HepG2 (cell line): Measurements from ENCODE around the gene FOXI3. TPM values are rescaled to one million over a fixed set of nuclear protein-coding genes. Genes with fewer than 3 reads are reported as not detected.

Experiments used
- ATAC-seq: fragments of 200-7000 bp; cut with Tn5 transposase; 3 replicates; pipeline ENCODE4 v1.9.1; 2020; ENCODE audit warnings: mild to moderate bottlenecking, moderate library complexity
- BruUV-seq: library from RNA; stranded (reverse); fragments of 400-500 nt; replicated peaks from 2 replicates; lab custom pipeline; 2021; lab: Mats Ljungman, UMichigan
- CTCF ChIA-PET: fragments of 300-600 bp; formaldehyde crosslinking; extraction: SDS; loops from one replicate; lab custom pipeline; 2021; ENCODE audit warnings: low total read pairs, inconsistent platforms, low intra/inter-chr PET ratio; lab: Yijun Ruan, JAX
- POLR2A ChIA-PET: fragments of 350-600 bp; sonication (Branson Sonifier 250); formaldehyde crosslinking; loops from one replicate; lab custom pipeline; 2020; ENCODE audit warnings: antibody characterized with exemption, inconsistent platforms; lab: Yijun Ruan, JAX
- DNase-seq: peaks from one replicate; pipeline ENCODE4 v3.0.0-alpha.2; 2015; ENCODE audit warnings: low spot score
- FAIRE-seq: peaks from 3 replicates; lab custom pipeline; 2011; peaks lifted over from hg19 to GRCh38; lab: Jason Lieb, UNC
- H2AFZ ChIP-seq: one replicate; pipeline ENCODE4 v1.6.1; 2011; ENCODE audit warnings: low read length, inconsistent platforms
- H3K27ac ChIP-seq: fragments of 300-600 bp; 3 replicates; pipeline ENCODE4 v1.8.0; 2011; ENCODE audit warnings: mixed run types, mild to moderate bottlenecking, mixed read lengths, low read length, inconsistent platforms; ENCODE audit not compliant: insufficient read depth; ENCODE audit errors: extremely low read length
- H3K27me3 ChIP-seq, 2 experiments: fragments of 200-600 bp in 1 of 2; 2 replicates in 1 of 2; 3 replicates in 1 of 2; pipeline versions ENCODE4 v1.6.0 to v1.8.0; 2011; ENCODE audit warnings: low read length in 2 of 2, mild to moderate bottlenecking in 2 of 2, moderate library complexity in 2 of 2, inconsistent platforms in 1 of 2; ENCODE audit not compliant: insufficient read depth in 2 of 2, control insufficient read depth in 1 of 2
- H3K36me3 ChIP-seq, 2 experiments: fragments of 200-600 bp in 1 of 2; replicated peaks in 1 of 2; 2 replicates in 1 of 2; 3 replicates in 1 of 2; pipeline versions ENCODE4 v1.5.1 to v1.8.0; 2011; ENCODE audit warnings: low read length in 2 of 2, inconsistent platforms in 1 of 2; ENCODE audit not compliant: insufficient read depth in 2 of 2, control insufficient read depth in 1 of 2
- H3K4me1 ChIP-seq: 2 replicates; pipeline ENCODE4 v1.5.1; 2012; ENCODE audit warnings: low read length, inconsistent platforms; ENCODE audit not compliant: insufficient read depth
- H3K4me2 ChIP-seq: 2 replicates; pipeline ENCODE4 v1.6.0; 2011; ENCODE audit warnings: low read depth, low read length, inconsistent platforms
- H3K4me3 ChIP-seq, 3 experiments: fragments of 200-600 bp in 1 of 3; sonication (generic), shearing (Covaris generic) in 1 of 3; replicated peaks in 1 of 3; 2 replicates each; pipeline ENCODE4 v1.5.1; 2011 to 2016; ENCODE audit warnings: low read length in 3 of 3, inconsistent platforms in 2 of 3, low read depth in 2 of 3, mild to moderate bottlenecking in 2 of 3, control low read depth in 1 of 3, mixed read lengths in 1 of 3; ENCODE audit not compliant: insufficient read depth in 1 of 3
- H3K79me2 ChIP-seq: one replicate; pipeline ENCODE4 v1.6.1; 2011; ENCODE audit warnings: low read length, inconsistent platforms; ENCODE audit not compliant: insufficient read depth
- H3K9ac ChIP-seq: 2 replicates; pipeline ENCODE4 v1.6.0; 2011; ENCODE audit warnings: mild to moderate bottlenecking, low read depth, low read length, inconsistent platforms; ENCODE audit not compliant: insufficient read depth
- H3K9me3 ChIP-seq: 2 replicates; pipeline ENCODE4 v1.5.1; 2012; ENCODE audit warnings: mild to moderate bottlenecking, low read length
- H4K20me1 ChIP-seq: 2 replicates; pipeline ENCODE4 v1.6.0; 2011; ENCODE audit warnings: inconsistent platforms, mild to moderate bottlenecking, low read length, moderate library complexity; ENCODE audit not compliant: insufficient read depth
- MTA1 ChIP-seq: sonication (generic); formaldehyde crosslinking; IDR thresholded peaks from 2 replicates; pipeline ENCODE4 v1.4.0; 2020; ENCODE audit warnings: missing genetic modification reagents, mild to moderate bottlenecking, borderline replicate concordance
- TRIM24 ChIP-seq: sonication (generic); formaldehyde crosslinking; IDR thresholded peaks from 2 replicates; pipeline ENCODE4 v1.8.0; 2022; ENCODE audit warnings: mild to moderate bottlenecking, missing genetic modification reagents
- ZNF225 ChIP-seq: sonication (generic); formaldehyde crosslinking; IDR thresholded peaks from 2 replicates; pipeline ENCODE4 v1.4.0; 2020; ENCODE audit warnings: mild to moderate bottlenecking, missing genetic modification reagents
- ZNF761 ChIP-seq: sonication (generic); formaldehyde crosslinking; conservative IDR thresholded peaks from 2 replicates; pipeline ENCODE4 v1.4.0; 2020; ENCODE audit warnings: mild to moderate bottlenecking, missing genetic modification reagents
- ZSCAN22 ChIP-seq: sonication (generic); formaldehyde crosslinking; IDR thresholded peaks from 2 replicates; pipeline ENCODE4 v1.4.0; 2020; ENCODE audit warnings: mild to moderate bottlenecking, missing genetic modification reagents
- WGBS: methylation state at CpG from one replicate; pipeline ENCODE4 v1.1.6; 2017; ENCODE audit warnings: low lambda C conversion rate; 5-methylcytosine and 5-hydroxymethylcytosine counted together
- in situ Hi-C: cut with HindIII; loops from 2 replicates; pipeline ENCODE4 v1.10.0; 2017; ENCODE audit warnings: low pct_unique_long_range_greater_than_20kb; ENCODE audit not compliant: extremely low pct_ligation_motif_present
- intact Hi-C: fragments of 100-400 bp; cut with micrococcal nuclease; formaldehyde crosslinking; loops from one replicate; pipeline ENCODE4 v1.10.0; 2022; ENCODE audit not compliant: unreplicated experiment
- polyA plus RNA-seq, 8 experiments: library from polyadenylated mRNA; depleted of rRNA in 3 of 8; stranded (reverse) in 7 of 8; unstranded in 1 of 8; fragments of >200 nt; fragmentation: Illumina TruSeq in 4 of 8; extraction: Trizol in 4 of 8; gene quantifications; 2 replicates each; pipeline versions ENCODE4 v1.2.1 to v1.2.3, GENCODE V29; 2011 to 2016; ENCODE audit warnings: low read depth in 4 of 8, missing spikeins in 1 of 8, mixed read lengths in 1 of 8; ENCODE audit not compliant: insufficient read depth in 1 of 8
- total RNA-seq, 5 experiments: library from RNA; depleted of rRNA; stranded (reverse); fragments of >200 nt; fragmentation: Illumina TruSeq; extraction: Trizol; gene quantifications; 2 replicates each; pipeline ENCODE4 v1.2.3, GENCODE V29; 2016; ENCODE audit warnings: low read depth in 1 of 5
- TF ChIP-seq, protein P1 (sequence below): sonication (generic); formaldehyde crosslinking; IDR thresholded peaks from 2 replicates; pipeline ENCODE4 v1.5.0; 2020; ENCODE audit warnings: mild to moderate bottlenecking, missing genetic modification reagents, borderline replicate concordance
- TF ChIP-seq, protein P2 (sequence below): sonication (generic); formaldehyde crosslinking; conservative IDR thresholded peaks from 2 replicates; pipeline ENCODE4 v1.4.0; 2020; ENCODE audit warnings: missing genetic modification reagents
- TF ChIP-seq, protein P3 (sequence below): sonication (generic); formaldehyde crosslinking; conservative IDR thresholded peaks from 2 replicates; pipeline ENCODE4 v1.4.0; 2020; ENCODE audit warnings: missing genetic modification reagents
- TF ChIP-seq, protein P4 (sequence below): sonication (generic); formaldehyde crosslinking; IDR thresholded peaks from 2 replicates; pipeline ENCODE4 v1.5.0; 2020; ENCODE audit warnings: missing genetic modification reagents

Gene FOXI3
- total and polyA plus RNA-seq, 2 of the 13 experiments (the other 11 are each of a cell fraction or from before 2014, with no cell fraction given): not detected

DNA sequence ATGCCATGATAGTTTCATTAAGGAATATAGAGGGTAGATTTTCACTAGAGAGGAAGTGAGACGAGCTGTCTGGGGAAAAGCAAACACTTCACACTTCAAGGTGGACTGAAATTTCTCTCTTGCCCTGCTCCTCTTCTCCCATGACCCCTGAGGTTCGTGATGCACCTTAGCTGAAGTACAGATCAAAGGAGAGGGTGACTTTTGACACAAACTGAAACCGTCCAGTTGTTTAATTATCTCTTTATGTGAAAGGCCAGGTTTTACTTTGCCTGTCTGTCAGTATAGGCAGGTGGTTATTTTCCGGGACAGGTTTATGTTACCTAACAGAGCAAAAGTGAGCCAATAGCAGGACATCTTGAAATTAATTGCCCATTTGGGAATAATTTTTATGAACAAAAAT, 41.0 kb upstream of the FOXI3 start:
- Histone ChIP-seq H2AFZ (no peak overlapping the region), H3K79me2 (no peaks in the 10 kb centered on the region), H3K4me1 (no peaks in the 10 kb centered on the region), H3K4me3 (no peak overlapping the region), H3K9ac (no peak overlapping the region), H3K9me3 (no peaks in the 10 kb centered on the region), H3K36me3 (no peaks in the 10 kb centered on the region), H3K27me3 (peaks cover 0 to 15% of the 10 kb centered on the region in 2 experiments; a peak in 1 of 5 replicates), H4K20me1 (no peaks in the 10 kb centered on the region), H3K4me2 (no peak overlapping the region), H3K27ac (no peak overlapping the region)
- intact Hi-C loops (no loop called here), in situ Hi-C loops (no loop called here)
- WGBS: 13% methylated on average over 4 of the region's 4 CpGs
- FAIRE-seq (no peak), DNase-seq (no peak), ATAC-seq (no peak)
- POLR2A ChIA-PET: no interaction called here
- BruUV-seq: no TSS peak
- TF ChIP-seq, protein P1, sequence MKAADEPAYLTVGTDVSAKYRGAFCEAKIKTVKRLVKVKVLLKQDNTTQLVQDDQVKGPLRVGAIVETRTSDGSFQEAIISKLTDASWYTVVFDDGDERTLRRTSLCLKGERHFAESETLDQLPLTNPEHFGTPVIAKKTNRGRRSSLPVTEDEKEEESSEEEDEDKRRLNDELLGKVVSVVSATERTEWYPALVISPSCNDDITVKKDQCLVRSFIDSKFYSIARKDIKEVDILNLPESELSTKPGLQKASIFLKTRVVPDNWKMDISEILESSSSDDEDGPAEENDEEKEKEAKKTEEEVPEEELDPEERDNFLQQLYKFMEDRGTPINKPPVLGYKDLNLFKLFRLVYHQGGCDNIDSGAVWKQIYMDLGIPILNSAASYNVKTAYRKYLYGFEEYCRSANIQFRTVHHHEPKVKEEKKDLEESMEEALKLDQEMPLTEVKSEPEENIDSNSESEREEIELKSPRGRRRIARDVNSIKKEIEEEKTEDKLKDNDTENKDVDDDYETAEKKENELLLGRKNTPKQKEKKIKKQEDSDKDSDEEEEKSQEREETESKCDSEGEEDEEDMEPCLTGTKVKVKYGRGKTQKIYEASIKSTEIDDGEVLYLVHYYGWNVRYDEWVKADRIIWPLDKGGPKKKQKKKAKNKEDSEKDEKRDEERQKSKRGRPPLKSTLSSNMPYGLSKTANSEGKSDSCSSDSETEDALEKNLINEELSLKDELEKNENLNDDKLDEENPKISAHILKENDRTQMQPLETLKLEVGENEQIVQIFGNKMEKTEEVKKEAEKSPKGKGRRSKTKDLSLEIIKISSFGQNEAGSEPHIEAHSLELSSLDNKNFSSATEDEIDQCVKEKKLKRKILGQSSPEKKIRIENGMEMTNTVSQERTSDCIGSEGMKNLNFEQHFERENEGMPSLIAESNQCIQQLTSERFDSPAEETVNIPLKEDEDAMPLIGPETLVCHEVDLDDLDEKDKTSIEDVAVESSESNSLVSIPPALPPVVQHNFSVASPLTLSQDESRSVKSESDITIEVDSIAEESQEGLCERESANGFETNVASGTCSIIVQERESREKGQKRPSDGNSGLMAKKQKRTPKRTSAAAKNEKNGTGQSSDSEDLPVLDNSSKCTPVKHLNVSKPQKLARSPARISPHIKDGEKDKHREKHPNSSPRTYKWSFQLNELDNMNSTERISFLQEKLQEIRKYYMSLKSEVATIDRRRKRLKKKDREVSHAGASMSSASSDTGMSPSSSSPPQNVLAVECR (CRISPR knock-in tag): no peak
- TF ChIP-seq MTA1 (CRISPR knock-in tag) (no peak), ZNF225 (CRISPR knock-in tag) (no peak), ZSCAN22 (no peak), TRIM24 (CRISPR knock-in tag) (no peak), ZNF761 (CRISPR knock-in tag) (no peak)
- TF ChIP-seq, protein P2, sequence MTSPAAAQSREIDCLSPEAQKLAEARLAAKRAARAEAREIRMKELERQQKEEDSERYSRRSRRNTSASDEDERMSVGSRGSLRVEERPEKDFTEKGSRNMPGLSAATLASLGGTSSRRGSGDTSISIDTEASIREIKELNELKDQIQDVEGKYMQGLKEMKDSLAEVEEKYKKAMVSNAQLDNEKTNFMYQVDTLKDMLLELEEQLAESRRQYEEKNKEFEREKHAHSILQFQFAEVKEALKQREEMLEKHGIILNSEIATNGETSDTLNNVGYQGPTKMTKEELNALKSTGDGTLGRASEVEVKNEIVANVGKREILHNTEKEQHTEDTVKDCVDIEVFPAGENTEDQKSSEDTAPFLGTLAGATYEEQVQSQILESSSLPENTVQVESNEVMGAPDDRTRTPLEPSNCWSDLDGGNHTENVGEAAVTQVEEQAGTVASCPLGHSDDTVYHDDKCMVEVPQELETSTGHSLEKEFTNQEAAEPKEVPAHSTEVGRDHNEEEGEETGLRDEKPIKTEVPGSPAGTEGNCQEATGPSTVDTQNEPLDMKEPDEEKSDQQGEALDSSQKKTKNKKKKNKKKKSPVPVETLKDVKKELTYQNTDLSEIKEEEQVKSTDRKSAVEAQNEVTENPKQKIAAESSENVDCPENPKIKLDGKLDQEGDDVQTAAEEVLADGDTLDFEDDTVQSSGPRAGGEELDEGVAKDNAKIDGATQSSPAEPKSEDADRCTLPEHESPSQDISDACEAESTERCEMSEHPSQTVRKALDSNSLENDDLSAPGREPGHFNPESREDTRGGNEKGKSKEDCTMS (CRISPR knock-in tag): no peak
- TF ChIP-seq, protein P3, sequence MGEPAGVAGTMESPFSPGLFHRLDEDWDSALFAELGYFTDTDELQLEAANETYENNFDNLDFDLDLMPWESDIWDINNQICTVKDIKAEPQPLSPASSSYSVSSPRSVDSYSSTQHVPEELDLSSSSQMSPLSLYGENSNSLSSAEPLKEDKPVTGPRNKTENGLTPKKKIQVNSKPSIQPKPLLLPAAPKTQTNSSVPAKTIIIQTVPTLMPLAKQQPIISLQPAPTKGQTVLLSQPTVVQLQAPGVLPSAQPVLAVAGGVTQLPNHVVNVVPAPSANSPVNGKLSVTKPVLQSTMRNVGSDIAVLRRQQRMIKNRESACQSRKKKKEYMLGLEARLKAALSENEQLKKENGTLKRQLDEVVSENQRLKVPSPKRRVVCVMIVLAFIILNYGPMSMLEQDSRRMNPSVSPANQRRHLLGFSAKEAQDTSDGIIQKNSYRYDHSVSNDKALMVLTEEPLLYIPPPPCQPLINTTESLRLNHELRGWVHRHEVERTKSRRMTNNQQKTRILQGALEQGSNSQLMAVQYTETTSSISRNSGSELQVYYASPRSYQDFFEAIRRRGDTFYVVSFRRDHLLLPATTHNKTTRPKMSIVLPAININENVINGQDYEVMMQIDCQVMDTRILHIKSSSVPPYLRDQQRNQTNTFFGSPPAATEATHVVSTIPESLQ (CRISPR knock-in tag): no peak
- TF ChIP-seq, protein P4, sequence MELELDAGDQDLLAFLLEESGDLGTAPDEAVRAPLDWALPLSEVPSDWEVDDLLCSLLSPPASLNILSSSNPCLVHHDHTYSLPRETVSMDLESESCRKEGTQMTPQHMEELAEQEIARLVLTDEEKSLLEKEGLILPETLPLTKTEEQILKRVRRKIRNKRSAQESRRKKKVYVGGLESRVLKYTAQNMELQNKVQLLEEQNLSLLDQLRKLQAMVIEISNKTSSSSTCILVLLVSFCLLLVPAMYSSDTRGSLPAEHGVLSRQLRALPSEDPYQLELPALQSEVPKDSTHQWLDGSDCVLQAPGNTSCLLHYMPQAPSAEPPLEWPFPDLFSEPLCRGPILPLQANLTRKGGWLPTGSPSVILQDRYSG (CRISPR knock-in tag): no peak
- CTCF ChIA-PET: no interaction called here
